Measurements from ENCODE around the gene ACTG1. TPM values are rescaled to one million over a fixed set of nuclear protein-coding genes. Genes with fewer than 3 reads are reported as not detected.
A peak's percentile ranks its signal among the peaks of the same experiment; 100 is the strongest.

Gene ACTG1
- total RNA-seq, 1 experiment from 2014 or later, result 1,461 TPM

DNA sequence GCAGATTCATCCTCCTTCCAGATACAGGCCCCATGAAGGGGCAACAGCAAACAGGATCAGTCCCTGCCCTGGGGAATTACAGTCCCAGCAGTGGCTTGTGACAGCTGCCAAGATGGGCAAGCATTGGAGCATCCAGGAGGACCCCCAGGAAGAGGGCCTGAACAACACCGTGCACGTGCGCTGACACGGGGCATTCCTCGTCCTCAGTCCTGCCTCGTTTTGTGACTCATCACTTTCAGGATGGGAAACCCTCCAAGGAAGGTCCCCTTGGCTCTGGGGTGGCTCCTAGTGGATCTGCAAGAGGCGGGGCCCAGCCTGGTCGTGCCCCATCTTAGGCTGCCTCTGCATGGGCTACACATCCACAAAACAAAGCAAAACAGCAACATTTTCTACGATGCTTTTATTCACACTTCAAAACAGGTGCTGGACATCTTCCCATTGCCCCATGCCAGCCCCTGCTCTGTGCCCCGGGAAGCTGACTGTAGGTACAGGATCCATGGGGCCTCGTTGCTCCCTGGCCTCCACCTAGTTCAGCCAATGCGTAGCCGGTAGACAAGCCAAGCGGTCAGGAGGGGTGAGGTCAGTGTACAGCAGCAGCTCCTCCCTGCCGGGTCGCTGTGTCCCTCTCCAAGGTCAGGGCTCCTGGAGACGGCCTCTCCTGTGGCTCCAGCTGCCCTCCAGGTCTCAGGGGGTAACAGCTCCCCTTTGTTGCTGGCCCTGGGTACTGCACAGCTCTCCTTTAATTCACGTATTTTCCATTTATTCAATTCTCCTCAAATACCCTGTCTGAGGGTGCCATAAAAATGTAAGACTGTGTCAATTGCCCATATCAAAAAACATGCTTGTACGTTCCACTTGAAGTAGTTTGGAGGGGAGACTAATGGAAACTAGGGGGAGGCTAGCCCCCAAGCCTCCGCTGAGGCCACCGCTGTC lies 32.2 kb downstream of the ACTG1 start:
- intact Hi-C loops (cut with micrococcal nuclease), result no loop called here
- Mint-ChIP-seq H3K36me3 (ENCODE audit: insufficient read depth, unreplicated experiment) (peaks cover 6% of the 10 kb centered on the region), H3K9me3 (ENCODE audit: unreplicated experiment) (no peaks in the 10 kb centered on the region), H3K27ac (ENCODE audit: low read depth, unreplicated experiment) (no peak overlapping the region), H3K4me1 (ENCODE audit: insufficient read depth, unreplicated experiment) (no peaks in the 10 kb centered on the region), H3K4me3 (ENCODE audit: unreplicated experiment) (no peak overlapping the region), H3K27me3 (ENCODE audit: insufficient read depth, unreplicated experiment) (no peaks in the 10 kb centered on the region)
- ChIA-PET CTCF (no interaction called here), POLR2A (no interaction called here)
- TF ChIP-seq, protein P1, sequence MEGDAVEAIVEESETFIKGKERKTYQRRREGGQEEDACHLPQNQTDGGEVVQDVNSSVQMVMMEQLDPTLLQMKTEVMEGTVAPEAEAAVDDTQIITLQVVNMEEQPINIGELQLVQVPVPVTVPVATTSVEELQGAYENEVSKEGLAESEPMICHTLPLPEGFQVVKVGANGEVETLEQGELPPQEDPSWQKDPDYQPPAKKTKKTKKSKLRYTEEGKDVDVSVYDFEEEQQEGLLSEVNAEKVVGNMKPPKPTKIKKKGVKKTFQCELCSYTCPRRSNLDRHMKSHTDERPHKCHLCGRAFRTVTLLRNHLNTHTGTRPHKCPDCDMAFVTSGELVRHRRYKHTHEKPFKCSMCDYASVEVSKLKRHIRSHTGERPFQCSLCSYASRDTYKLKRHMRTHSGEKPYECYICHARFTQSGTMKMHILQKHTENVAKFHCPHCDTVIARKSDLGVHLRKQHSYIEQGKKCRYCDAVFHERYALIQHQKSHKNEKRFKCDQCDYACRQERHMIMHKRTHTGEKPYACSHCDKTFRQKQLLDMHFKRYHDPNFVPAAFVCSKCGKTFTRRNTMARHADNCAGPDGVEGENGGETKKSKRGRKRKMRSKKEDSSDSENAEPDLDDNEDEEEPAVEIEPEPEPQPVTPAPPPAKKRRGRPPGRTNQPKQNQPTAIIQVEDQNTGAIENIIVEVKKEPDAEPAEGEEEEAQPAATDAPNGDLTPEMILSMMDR (IDR thresholded peaks at IDR 0.05; ENCODE audit: unreplicated experiment), result no peak
- BruUV-seq (replicated peaks), result no TSS peak
- peak; percentile 78 for DNase-seq (ENCODE audit: unreplicated experiment)

DNA sequence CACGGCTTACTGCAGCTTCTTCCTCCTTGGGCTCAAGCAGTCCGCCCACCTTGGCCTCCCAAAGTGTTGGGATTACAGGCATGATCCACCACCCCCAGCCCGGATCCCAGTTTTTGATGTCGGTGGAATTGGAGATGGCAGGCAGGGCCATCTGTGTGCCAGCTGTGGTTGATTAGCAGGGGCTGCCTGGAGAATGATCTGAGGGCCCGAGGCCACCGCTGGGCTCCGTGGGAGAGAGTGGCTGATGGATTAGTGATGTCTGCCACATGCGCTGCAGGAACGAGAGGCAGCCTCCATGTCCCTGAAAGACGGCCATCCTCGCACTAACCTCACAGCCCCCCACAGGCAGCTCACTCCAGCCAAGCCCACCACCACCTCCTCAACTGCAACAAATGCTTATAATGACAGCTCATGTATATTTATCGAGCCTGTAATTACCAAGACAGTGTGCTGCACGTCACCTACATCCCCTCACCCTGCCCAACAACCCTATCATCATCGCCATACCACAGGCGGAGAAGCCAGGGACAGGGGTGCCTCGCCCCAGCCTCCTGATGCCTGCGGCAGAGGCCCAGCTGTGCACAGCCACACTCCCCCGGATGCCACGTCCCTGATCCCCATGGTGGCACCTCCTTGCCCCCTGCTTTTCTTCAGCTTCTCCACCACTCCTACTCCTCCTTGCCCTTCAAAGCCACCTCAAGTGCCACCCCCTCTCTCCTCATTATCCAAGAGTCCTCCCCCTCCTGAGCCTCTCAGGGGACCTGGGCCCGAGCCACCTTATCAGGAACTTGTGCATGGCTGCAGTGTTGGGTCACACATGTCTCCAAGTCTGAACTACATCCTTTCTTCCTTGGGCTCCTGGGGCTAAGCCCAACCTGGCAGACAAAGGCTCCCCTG lies 33.2 kb downstream of the ACTG1 start:
- BruUV-seq (replicated peaks), result no TSS peak
- no peak for DNase-seq (ENCODE audit: unreplicated experiment)
- H3K4me1 Mint-ChIP-seq (ENCODE audit: insufficient read depth, unreplicated experiment), result no peaks in the 10 kb centered on the region
- no peak overlapping the region for H3K27ac Mint-ChIP-seq (ENCODE audit: low read depth, unreplicated experiment)
- CTCF ChIA-PET, result interaction anchor here (0.6 kb wide), 1 partner anchor 321 kb away, joined by 3 read pairs; no protein-coding TSS in a partner anchor
- peaks cover 6% of the 10 kb centered on the region for H3K36me3 Mint-ChIP-seq (ENCODE audit: insufficient read depth, unreplicated experiment)
- H3K4me3 Mint-ChIP-seq (ENCODE audit: unreplicated experiment), result no peak overlapping the region
- intact Hi-C loops (cut with micrococcal nuclease), result no loop called here
- TF ChIP-seq, protein P1 (IDR thresholded peaks at IDR 0.05; ENCODE audit: unreplicated experiment), result no peak
- POLR2A ChIA-PET, result no interaction called here
- H3K27me3 Mint-ChIP-seq (ENCODE audit: insufficient read depth, unreplicated experiment), result no peaks in the 10 kb centered on the region
- no peaks in the 10 kb centered on the region for H3K9me3 Mint-ChIP-seq (ENCODE audit: unreplicated experiment)

DNA sequence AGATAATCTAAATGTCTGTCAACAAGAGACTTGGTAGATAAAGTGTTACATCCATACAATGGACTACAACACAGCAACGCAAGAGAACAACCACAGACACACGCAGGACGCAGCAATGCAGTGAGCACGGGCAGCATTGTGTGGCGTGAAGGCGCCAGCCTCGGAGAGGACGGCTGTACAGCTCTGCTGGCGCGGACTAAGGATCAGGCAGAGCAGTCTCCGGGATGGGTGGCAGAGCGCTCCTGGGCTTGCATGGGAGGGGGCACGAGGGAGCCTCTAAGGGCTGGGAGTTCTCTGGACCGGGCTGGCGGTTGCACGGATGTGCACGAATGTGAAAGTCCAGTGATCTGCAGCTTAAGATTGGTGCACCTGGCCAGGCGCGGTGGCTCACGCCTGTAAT lies 34.5 kb downstream of the ACTG1 start:
- no peak for DNase-seq (ENCODE audit: unreplicated experiment)
- Mint-ChIP-seq H3K4me3 (ENCODE audit: unreplicated experiment) (no peak overlapping the region), H3K4me1 (ENCODE audit: insufficient read depth, unreplicated experiment) (peaks cover 4% of the 10 kb centered on the region), H3K27ac (ENCODE audit: low read depth, unreplicated experiment) (no peak overlapping the region), H3K36me3 (ENCODE audit: insufficient read depth, unreplicated experiment) (peaks cover 6% of the 10 kb centered on the region), H3K27me3 (ENCODE audit: insufficient read depth, unreplicated experiment) (no peaks in the 10 kb centered on the region), H3K9me3 (ENCODE audit: unreplicated experiment) (no peaks in the 10 kb centered on the region)
- intact Hi-C loops (cut with micrococcal nuclease), result no loop called here
- ChIA-PET POLR2A (no interaction called here), CTCF (no interaction called here)
- TF ChIP-seq, protein P1 (IDR thresholded peaks at IDR 0.05; ENCODE audit: unreplicated experiment), result no peak
- BruUV-seq (replicated peaks), result no TSS peak

DNA sequence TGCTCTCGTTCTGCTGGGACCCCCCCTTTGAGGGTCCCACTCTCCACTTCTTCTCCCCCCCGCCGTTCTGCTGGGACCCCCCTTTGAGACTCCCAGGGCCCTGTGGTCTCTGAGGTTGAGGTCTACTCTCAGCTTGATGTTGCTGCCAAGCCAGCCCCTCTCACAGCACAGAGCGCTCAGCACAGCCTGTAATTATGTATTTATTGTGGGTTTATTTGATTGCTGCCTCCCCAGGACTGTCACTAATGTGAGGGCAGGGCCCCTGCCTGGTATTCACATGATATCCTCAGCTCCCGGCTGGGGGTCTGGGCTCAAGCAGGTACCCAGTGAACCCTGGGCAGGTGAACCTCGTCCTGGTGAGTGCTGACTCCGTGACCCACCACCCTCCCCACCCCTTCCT lies 35.4 kb downstream of the ACTG1 start:
- ChIA-PET POLR2A (no interaction called here), CTCF (no interaction called here)
- intact Hi-C loops (cut with micrococcal nuclease), result no loop called here
- BruUV-seq (replicated peaks), result no TSS peak
- TF ChIP-seq, protein P1 (IDR thresholded peaks at IDR 0.05; ENCODE audit: unreplicated experiment), result no peak
- H3K27me3 Mint-ChIP-seq (ENCODE audit: insufficient read depth, unreplicated experiment), result no peaks in the 10 kb centered on the region
- H3K4me1 Mint-ChIP-seq (ENCODE audit: insufficient read depth, unreplicated experiment), result peaks cover 4% of the 10 kb centered on the region
- no peak for DNase-seq (ENCODE audit: unreplicated experiment)
- H3K27ac Mint-ChIP-seq (ENCODE audit: low read depth, unreplicated experiment), result no peak overlapping the region
- no peaks in the 10 kb centered on the region for H3K36me3 Mint-ChIP-seq (ENCODE audit: insufficient read depth, unreplicated experiment)
- no peak overlapping the region for H3K4me3 Mint-ChIP-seq (ENCODE audit: unreplicated experiment)
- H3K9me3 Mint-ChIP-seq (ENCODE audit: unreplicated experiment), result no peaks in the 10 kb centered on the region
